HG02885 (cell line): ENCODE measurements around the gene CTRL.
"Not testable (repeated sequence)": the region's sequence is repeated elsewhere in the genome, so short reads cannot be mapped to it uniquely, and the experiment has no call there.

ENCODE experiments used
- ATAC-seq: cut with Tn5 transposase; IDR thresholded peaks from one replicate; pipeline ENCODE4 v1.9.1; 2021; ENCODE audit warnings: mild to moderate bottlenecking; ENCODE audit not compliant: unreplicated experiment, poor library complexity

Gene CTRL

GRCh38 chr16:67927131-67927941 is 4.3 kb downstream of the CTRL start:
- no peak for ATAC-seq

- no peak for ATAC-seq
Observed at GRCh38 chr16:67926181-67926750, 5.4 kb downstream of the CTRL start.

- ATAC-seq, result no peak
Observed at GRCh38 chr16:67924140-67924906, 7.3 kb downstream of the CTRL start.

GRCh38 chr16:67923414-67924116 is 8.1 kb downstream of the CTRL start:
- no peak for ATAC-seq

GRCh38 chr16:67922740-67923139 is 8.9 kb downstream of the CTRL start:
- no peak for ATAC-seq

GRCh38 chr16:67922221-67922620 is 9.4 kb downstream of the CTRL start:
- no peak for ATAC-seq

GRCh38 chr16:67919622-67920221 is 11.9 kb downstream of the CTRL start:
- ATAC-seq, result no peak

GRCh38 chr16:67917852-67918236 is 13.8 kb downstream of the CTRL start:
- no peak for ATAC-seq

- ATAC-seq, result no peak
Observed at GRCh38 chr16:67917140-67917851, 14.4 kb downstream of the CTRL start.

- no peak for ATAC-seq
Observed at GRCh38 chr16:67915831-67916723, 15.6 kb downstream of the CTRL start.

- ATAC-seq, result not testable (repeated sequence)
Observed at GRCh38 chr16:67915496-67915769, 16.2 kb downstream of the CTRL start.

GRCh38 chr16:67914758-67915495 is 16.7 kb downstream of the CTRL start:
- ATAC-seq, result no peak

GRCh38 chr16:67910158-67910557 is 21.5 kb downstream of the CTRL start:
- ATAC-seq, result no peak

- no peak for ATAC-seq
Observed at GRCh38 chr16:67909056-67909742, 22.5 kb downstream of the CTRL start.

- no peak for ATAC-seq
Observed at GRCh38 chr16:67907397-67908180, 24.1 kb downstream of the CTRL start.

- ATAC-seq, result no peak
Observed at GRCh38 chr16:67902831-67903230, 28.8 kb downstream of the CTRL start.

GRCh38 chr16:67901734-67902133 is 29.9 kb downstream of the CTRL start:
- ATAC-seq, result no peak
